Skeletal muscle tissue (tissue), 5 donors: ENCODE measurements around the gene HAX1. TPM values are rescaled to one million over a fixed set of nuclear protein-coding genes. Genes with fewer than 3 reads are reported as not detected.

Experiments used
- H3K27ac ChIP-seq: one replicate; pipeline ENCODE4 v1.7.0; 2013; ENCODE audit warnings: mild to moderate bottlenecking, low read depth, low read length, inconsistent platforms
- H3K27me3 ChIP-seq, 3 donors: one replicate each; pipeline ENCODE4 v1.7.0; 2013; ENCODE audit warnings: low read length in 3 of 3; ENCODE audit not compliant: control insufficient read depth in 3 of 3, insufficient read depth in 3 of 3
- H3K36me3 ChIP-seq, 3 donors: one replicate each; pipeline ENCODE4 v1.7.0; 2013; ENCODE audit warnings: low read length in 3 of 3; ENCODE audit not compliant: control insufficient read depth in 3 of 3, insufficient read depth in 3 of 3
- H3K4me1 ChIP-seq, 3 donors: one replicate each; pipeline ENCODE4 v1.7.0; 2013; ENCODE audit warnings: low read length in 3 of 3, mild to moderate bottlenecking in 3 of 3; ENCODE audit not compliant: control insufficient read depth in 3 of 3, insufficient read depth in 3 of 3
- H3K4me3 ChIP-seq, 3 donors: one replicate each; pipeline ENCODE4 v1.7.0; 2013; ENCODE audit warnings: low read length in 3 of 3
- H3K9ac ChIP-seq, 3 donors: one replicate each; pipeline ENCODE4 v1.7.0; 2013; ENCODE audit warnings: low read length in 3 of 3, mild to moderate bottlenecking in 3 of 3, moderate library complexity in 2 of 3, low read depth in 1 of 3
- H3K9me3 ChIP-seq, 3 donors: one replicate each; pipeline ENCODE4 v1.7.0; 2013; ENCODE audit warnings: low read length in 3 of 3; ENCODE audit not compliant: control insufficient read depth in 3 of 3
- small RNA-seq: library from RNA; depleted of rRNA; stranded (forward); fragments of <200 nt; gene quantifications from one replicate; pipeline ENCODE3, GENCODE V24; 2014
- total RNA-seq: library from RNA; depleted of rRNA; stranded (reverse); fragments of >200 nt; gene quantifications from one replicate; pipeline ENCODE4 v1.2.3, GENCODE V29; 2014
- donor health status: Osteomylitis.

The HAX1 gene
- total RNA-seq, 1 donor from 2014 or later: 98.6 TPM

DNA sequence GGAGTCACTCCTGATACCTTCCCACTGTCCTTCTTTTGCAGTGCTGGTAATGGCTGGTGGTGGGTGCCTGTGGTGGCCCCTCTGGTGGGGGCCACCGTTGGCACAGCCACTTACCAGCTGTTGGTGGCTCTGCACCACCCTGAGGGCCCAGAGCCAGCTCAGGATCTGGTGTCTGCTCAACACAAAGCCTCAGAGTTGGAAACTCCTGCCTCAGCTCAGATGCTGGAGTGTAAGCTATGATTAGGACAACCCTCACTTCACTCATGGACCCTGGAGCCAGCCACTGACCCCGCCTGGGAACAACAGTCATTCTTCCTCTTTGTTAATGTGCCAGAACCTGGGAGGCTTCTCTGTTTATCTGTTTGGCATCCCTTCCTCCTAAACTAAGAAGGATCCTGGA is 51.8 kb downstream of the HAX1 start:
- Histone ChIP-seq H3K4me1 (peaks cover 29 to 31% (median 31%) of the 10 kb centered on the region in 3 donors), H3K9ac (no peak overlapping the region), H3K4me3 (peak overlapping the region in 2 of 3 donors; percentile 68 to 72), H3K27ac (no peak overlapping the region), H3K36me3 (no peaks in the 10 kb centered on the region), H3K27me3 (peaks cover 11 to 54% (median 46%) of the 10 kb centered on the region in 3 donors), H3K9me3 (no peaks in the 10 kb centered on the region)

DNA sequence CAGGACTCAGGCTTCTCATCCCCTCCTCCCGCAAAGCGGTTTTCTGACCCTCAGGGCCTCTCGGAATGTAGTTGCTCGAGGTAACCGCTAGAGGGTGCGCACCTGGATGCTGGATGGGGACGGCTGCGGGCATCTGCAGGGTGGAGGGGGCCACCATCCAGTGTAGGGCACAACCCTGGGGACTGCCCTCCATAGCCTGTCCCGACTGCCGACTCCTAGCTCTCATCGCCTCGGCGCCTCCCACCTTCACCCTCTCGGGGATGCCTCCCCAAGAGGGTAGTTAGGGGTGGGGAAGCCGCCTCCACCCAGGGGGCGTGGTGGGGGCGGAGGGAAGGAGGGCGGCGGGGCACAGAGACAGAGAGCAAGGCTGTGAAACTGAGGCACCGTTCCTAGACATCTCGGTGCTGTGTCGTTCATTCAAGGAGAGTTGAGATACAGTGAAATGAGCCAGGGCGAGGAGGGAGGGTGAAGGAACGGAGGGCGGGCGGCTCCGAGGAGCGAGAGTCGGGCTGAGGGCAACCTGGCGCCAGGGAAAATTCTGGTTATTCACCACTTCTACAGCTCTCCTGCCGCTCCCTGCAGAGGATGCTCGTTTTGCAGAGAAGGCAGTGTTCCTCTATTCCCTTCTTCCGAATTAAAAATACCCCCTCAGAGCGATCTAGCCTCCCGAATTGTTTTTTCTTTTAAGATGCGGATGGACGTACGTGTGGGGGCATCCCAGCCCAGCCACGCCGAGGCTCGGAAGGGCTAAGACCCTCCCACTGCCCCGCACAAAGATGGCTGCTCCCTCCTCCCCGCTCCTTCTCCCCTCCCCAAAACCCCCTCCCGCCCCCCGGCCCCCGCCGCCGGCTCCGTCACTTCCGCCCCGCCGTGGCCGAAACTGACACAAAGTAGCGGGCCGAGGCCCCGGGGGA is 52.5 kb downstream of the HAX1 start, which contains the start of gene ATP8B2:
Gene ATP8B2, plus strand, starts transcription at position 857 of the 914 bp plus-strand sequence. CDS start 2,617 bp downstream, outside the sequence.
- Histone ChIP-seq H3K4me1 (peaks cover 29 to 33% (median 31%) of the 10 kb centered on the region in 3 donors), H3K27ac (peak within 1 kb of the TSS; percentile 80)

More for the DNA sequence above, 52.5 kb downstream of the HAX1 start, which contains the start of gene ATP8B2:
- Histone ChIP-seq H3K36me3 (no peaks in the 10 kb centered on the region), H3K4me3 (peak within 1 kb of the TSS; percentile 68 to 79 (median 73)), H3K9ac (peak within 1 kb of the TSS; percentile 69 to 80 (median 73)), H3K27me3 (peaks cover 11 to 59% (median 51%) of the 10 kb centered on the region in 3 donors), H3K9me3 (no peaks in the 10 kb centered on the region)

Small RNA genes lying within 50 kb of the gene (small RNA-seq; reads per million reads assigned to genes)
- not detected for gene RF00273
- not detected for gene RNU6-121P
- gene RNU6-239P: not detected
- not detected for gene SNORA58B

Other genes starting within 250 kb of the HAX1 start
- gene NUP210L, start 117.6 kb upstream of the HAX1 start, total RNA-seq: under 0.01 TPM
- gene TPM3, start 80.5 kb upstream of the HAX1 start, total RNA-seq: 202 TPM
- not detected for gene CFAP141, start 66.3 kb upstream of the HAX1 start, total RNA-seq
- gene UBAP2L, start 51.7 kb upstream of the HAX1 start, total RNA-seq: 37.1 TPM
- gene AQP10, start 48.5 kb downstream of the HAX1 start, total RNA-seq: not detected
- gene ATP8B2, start 52.9 kb downstream of the HAX1 start, total RNA-seq: 23.0 TPM
- 5.2 TPM for gene IL6R, start 132.7 kb downstream of the HAX1 start, total RNA-seq
- 1.0 TPM for gene TDRD10, start 229.6 kb downstream of the HAX1 start, total RNA-seq
- gene SHE, start 229.8 kb downstream of the HAX1 start, total RNA-seq: 8.4 TPM